GM12872 (cell line): ENCODE measurements around the gene PCYOX1L.

Experiments used
- TF ChIP-seq, protein P1 (sequence below): IDR thresholded peaks from 3 replicates; pipeline ENCODE4 v1.5.1; 2011; ENCODE audit warnings: low read depth, mild to moderate bottlenecking, low read length, moderate library complexity; ENCODE audit not compliant: insufficient read depth

The PCYOX1L gene

DNA sequence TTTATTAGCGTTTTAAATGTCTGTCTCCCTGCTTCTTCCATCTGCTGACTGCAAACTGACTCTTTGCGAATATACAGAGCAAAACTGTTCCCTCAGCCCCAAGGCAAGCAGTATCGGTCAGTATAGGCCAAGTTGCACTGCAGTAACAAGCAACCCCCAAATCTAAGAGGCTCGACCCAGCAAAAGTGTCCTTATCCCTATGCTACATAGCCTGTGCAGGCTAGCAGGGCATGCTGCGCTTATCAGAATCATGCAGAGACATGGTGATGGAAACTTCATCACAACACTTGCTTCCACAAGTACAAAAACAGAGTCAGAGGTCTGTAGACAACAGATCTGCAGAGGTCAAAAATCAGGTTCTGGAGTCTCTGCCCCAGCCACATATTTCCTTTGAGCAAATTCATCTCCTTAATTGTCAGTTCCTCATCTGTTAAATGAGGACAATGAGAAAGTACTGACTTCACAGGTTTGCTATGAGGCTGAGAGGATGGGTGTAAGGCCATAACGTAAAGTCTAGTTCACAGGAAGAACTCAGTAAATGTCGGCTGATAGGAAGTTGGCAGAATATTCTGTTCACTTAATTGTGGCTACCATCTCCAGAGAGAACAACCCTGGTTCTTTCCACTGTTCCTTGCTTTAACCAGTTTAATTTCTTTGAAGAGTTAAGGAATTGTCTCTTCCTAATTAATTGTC lies 30.8 kb downstream of the PCYOX1L start:
- TF ChIP-seq, protein P1, sequence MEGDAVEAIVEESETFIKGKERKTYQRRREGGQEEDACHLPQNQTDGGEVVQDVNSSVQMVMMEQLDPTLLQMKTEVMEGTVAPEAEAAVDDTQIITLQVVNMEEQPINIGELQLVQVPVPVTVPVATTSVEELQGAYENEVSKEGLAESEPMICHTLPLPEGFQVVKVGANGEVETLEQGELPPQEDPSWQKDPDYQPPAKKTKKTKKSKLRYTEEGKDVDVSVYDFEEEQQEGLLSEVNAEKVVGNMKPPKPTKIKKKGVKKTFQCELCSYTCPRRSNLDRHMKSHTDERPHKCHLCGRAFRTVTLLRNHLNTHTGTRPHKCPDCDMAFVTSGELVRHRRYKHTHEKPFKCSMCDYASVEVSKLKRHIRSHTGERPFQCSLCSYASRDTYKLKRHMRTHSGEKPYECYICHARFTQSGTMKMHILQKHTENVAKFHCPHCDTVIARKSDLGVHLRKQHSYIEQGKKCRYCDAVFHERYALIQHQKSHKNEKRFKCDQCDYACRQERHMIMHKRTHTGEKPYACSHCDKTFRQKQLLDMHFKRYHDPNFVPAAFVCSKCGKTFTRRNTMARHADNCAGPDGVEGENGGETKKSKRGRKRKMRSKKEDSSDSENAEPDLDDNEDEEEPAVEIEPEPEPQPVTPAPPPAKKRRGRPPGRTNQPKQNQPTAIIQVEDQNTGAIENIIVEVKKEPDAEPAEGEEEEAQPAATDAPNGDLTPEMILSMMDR, result no peak

DNA sequence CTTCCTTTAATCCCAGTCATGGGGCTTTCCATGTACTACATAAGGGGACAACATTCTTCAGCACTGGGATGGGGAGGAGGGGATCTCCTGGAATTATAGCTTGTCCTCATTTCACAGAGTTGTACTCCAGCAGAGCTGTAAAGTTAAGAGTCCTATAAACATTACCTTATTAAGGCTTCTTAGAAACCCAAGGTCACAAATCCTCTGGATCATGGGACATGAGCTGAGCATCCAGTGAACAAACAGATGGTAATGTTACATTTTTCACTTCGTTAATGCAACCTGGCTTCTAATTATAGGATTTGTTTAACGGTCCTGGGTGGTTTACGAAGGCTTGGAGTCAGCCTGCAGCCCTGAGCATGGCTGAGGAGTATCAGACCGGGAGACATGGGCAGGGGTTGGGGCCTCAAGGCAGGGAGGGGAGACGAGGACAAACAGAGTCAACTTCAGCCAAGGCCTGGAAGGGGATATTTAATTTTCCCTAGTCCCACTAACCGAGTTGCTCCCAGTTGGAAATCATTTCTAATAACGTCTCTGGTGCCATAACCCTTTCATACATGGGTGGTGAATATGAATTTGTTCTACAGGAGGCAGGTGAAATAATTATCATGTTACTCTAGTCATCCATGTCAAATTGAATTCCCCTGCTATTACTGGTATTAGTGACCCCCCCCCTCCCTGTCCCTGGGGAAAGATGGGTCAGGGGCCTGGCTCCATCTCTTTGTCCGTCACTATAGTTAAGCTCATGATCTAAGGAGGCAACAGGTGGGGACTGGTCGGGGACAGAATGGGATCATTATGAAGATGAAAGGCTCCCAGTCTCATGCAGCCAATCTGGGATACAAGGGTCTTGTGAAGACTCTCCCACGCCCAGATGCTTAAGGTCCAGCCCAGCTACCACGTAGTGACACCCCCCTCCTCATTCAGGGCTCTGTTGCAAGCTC lies 32.0 kb downstream of the PCYOX1L start:
- TF ChIP-seq, protein P1, result no peak

GRCh38 chr5:149391524-149391923 lies 33.7 kb downstream of the PCYOX1L start:
- TF ChIP-seq, protein P1, result no peak

- TF ChIP-seq, protein P1, result no peak
These were observed 34.9 kb downstream of the PCYOX1L start for GRCh38 chr5:149392718-149393117.

DNA sequence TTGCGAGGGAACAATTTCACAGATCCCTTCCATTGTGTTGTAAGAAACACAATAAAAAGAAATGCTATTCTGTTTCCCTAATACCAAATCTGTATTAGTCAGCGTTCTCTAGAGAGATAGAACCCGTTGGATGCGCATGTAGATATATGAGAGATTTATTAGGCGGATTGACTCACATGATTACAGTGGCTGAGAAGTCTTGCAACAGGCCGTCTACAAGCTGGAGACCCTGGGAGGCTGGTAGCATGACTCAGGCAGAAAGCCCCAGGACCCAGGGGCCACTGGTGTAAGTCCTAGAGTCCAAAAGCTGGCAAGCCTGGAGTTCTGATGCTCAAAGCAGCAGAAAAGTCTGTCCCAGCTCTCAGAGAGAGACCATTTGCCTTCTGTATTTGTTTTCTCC lies 39.7 kb downstream of the PCYOX1L start:
- TF ChIP-seq, protein P1, result no peak

DNA sequence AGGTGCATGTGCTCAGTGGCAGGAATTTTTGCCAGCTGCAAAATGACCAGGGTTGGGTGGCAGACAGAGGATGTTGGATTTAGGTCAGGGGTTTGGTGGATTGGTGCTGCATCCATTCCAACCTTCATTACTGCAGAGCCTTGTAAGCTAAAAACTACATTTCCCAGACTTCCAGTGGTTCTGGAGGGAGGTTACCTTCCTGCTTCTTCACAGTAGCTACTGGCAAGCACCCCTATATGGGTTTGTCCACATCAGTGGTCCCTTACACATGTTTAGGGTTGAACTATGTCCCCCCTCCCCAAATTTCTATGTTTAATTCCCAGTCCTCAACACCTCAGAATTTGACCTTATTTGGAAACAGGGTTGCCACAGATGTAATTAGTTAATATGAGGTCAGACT lies 41.9 kb downstream of the PCYOX1L start:
- TF ChIP-seq, protein P1, result no peak

DNA sequence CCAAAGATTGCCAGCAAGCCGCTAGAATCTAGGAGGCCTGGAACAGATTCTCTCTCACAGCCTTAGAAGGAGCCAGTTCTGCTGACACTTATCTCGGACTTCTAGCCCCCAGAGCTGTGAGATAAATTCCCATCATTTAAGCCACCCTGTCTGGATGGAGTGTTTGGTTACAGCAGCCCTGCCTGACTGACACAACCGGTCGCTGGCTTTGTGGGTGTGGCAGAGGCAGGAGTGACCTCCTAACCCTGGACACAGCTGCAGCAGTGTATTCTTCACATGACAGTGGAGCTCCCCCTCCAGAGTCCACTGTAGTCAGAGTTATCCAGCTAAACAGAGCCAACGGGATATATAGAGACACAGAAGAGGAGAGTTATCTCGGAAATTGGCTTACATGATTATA lies 42.5 kb downstream of the PCYOX1L start:
- TF ChIP-seq, protein P1, result no peak
